KBM-7 (cell line): ENCODE measurements around the gene NAGLU.
"Not testable (repeated sequence)": the region's sequence is repeated elsewhere in the genome, so short reads cannot be mapped to it uniquely, and the experiment has no call there.

ENCODE experiments used
- DNase-seq: peaks from one replicate; pipeline ENCODE4 v3.0.0-alpha.2; 2015
- in situ Hi-C: fragments of 300-500 bp; cut with MboI; formaldehyde crosslinking; loops from 2 replicates; pipeline ENCODE4 v1.14.3; 2020; ENCODE audit warnings: low sequenced_read_pairs, low pct_unique_long_range_greater_than_20kb, mixed read lengths

NAGLU gene

GRCh38 chr17:42537156-42537805 lies 1.2 kb downstream of the NAGLU start:
- in situ Hi-C loops = no loop called here
- no peak for DNase-seq

GRCh38 chr17:42537826-42538451 lies 1.9 kb downstream of the NAGLU start:
- in situ Hi-C loops = no loop called here
- no peak for DNase-seq

- DNase-seq = no peak
- in situ Hi-C loops = no loop called here
These were observed 2.4 kb downstream of the NAGLU start for GRCh38 chr17:42538482-42538881.

GRCh38 chr17:42540558-42540957 lies 4.5 kb downstream of the NAGLU start:
- in situ Hi-C loops, DNase-seq: not testable (repeated sequence)

GRCh38 chr17:42541041-42541833 lies 5.2 kb downstream of the NAGLU start:
- DNase-seq = no peak
- in situ Hi-C loops = no loop called here

GRCh38 chr17:42543190-42544079 lies 7.4 kb downstream of the NAGLU start:
- DNase-seq = no peak
- in situ Hi-C loops = no loop called here

DNA sequence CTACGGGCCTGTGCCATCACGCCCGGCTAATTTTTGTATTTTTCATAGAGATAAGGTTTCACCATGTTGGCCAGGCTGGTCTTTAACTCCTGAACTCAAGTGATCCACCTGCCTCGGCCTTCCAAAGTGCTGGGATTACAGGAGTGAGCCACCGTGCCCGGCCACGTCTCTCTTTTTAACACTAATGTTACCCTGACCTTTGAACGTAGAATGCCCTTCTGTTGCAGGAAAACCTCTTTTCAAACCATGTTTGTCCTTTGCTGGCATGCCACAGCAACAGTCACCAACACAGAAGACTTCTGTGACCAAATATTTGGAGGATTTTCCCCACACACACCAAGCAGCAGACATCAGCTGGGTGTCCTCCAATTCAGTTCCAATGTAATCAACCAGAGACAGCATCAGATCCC lies 8.8 kb downstream of the NAGLU start:
- DNase-seq = no peak
- in situ Hi-C loops = no loop called here

DNA sequence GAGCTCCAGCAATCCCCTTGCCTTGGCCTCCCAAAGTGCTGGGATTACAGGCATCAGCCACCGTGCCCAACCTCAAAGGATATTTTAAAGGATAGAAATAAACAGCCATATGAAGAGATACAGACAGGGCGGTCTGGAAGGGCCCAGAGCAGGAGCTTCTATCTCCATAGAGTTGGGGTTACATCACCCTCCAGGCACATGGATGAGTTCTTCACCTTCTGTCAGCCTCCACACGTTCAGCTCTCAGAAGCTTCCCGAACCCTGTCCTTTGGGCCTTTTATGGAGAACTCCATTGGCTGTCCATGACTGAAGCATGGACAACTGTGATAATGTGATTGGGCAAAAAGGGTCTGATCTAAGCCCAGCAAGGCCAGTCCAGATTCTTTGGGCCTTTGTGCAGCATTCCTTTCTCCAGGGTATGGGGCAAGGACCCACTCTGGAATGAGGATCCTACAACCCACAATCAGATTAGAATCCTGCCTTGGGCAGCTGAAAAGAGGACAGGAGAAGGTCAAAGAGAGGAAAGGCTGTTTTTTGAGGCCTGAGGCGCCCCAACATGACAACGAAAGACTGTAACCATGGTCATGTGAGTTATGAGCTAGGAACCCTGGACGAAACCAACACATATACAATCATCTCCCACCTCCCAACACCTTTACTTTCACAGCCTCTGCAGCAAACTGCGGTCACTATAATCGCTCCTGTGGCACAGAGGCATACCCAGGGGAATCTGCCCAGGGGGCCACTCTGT lies 9.9 kb downstream of the NAGLU start:
- DNase-seq, in situ Hi-C loops: not testable (repeated sequence)

GRCh38 chr17:42547001-42547461 lies 11.0 kb downstream of the NAGLU start:
- no peak for DNase-seq
- in situ Hi-C loops = no loop called here

DNA sequence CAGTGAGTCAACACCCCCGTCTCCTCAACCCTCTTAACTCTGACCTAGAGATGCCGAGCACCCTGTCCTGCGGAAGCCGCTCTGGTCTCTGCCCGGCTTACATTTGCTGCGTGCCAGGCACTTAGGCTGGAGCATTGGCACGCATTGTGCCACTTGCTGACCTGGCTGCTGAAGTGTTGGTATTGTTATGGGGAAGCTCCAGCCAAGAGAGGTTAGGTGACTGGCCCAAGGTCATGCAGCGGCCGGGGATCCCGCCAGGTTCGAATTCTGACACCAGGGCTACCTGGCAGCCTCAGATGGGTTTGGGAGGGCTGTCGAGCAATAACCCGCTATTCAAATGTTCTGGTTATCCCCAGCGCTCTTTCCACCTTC lies 11.6 kb downstream of the NAGLU start:
- in situ Hi-C loops = no loop called here
- no peak for DNase-seq

DNA sequence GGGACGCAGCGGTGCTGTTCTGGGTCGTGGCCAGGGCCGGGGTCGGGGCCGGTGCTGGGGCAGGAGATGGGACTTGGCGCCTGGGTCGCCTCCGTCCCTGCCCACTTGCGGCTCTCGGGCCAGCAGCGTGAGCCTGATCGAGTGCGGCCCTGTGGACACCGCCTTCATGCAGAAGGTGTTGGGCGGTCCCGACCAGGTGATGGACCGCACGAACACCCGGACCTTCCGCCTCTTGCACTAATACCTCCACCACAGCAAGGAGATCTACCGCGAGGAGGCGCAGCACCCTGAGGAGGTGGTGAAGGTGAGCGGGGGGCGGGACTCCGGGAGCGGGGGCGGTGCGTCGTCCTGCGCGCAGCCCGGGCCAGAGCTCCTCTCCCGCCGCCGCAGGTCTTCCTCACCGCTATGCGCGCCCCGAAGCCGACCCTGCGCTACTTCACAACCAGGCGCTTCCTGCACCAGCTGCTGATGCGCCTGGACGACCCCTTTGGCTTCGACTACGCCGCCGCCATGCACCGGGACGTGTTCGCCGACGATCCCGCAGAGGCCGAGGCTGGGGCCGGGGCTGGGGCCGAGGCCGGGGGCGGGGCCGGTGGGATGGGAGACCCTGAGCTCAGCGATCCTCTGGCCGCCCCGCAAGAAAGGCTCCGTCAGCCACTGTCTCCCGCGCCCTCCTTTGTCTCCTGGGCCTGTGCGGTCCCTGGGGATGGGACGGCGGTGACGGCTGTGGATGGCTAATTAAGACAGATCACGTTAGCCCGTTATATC lies 12.2 kb downstream of the NAGLU start:
- in situ Hi-C loops = no loop called here
- no peak for DNase-seq

GRCh38 chr17:42548993-42549755 lies 13.1 kb downstream of the NAGLU start:
- DNase-seq = no peak
- in situ Hi-C loops = no loop called here

DNA sequence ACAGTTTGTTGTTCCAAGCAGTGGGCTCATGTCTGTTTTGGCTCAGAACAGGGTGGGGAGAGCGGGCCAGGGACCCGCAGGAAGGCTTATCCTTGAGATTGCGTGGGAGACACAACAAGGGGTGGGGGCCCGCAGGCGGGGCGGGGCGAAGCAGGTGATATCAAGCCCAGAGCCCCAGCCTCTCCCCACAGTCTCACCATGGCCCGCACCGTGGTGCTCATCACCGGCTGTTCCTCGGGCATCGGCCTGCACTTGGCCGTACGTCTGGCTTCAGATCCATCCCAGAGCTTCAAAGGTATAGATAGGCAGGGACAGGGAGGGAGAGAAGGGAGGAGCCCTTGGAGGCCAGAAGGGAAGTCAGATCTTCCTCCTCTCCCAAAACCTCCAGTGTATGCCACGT lies 16.7 kb downstream of the NAGLU start, which contains the start of gene HSD17B1:
Gene HSD17B1 (plus strand): TSS at position 188 of the 400 bp plus-strand sequence. CDS start 11 bp downstream, at position 199.
- in situ Hi-C loops, DNase-seq: not testable (repeated sequence)

DNA sequence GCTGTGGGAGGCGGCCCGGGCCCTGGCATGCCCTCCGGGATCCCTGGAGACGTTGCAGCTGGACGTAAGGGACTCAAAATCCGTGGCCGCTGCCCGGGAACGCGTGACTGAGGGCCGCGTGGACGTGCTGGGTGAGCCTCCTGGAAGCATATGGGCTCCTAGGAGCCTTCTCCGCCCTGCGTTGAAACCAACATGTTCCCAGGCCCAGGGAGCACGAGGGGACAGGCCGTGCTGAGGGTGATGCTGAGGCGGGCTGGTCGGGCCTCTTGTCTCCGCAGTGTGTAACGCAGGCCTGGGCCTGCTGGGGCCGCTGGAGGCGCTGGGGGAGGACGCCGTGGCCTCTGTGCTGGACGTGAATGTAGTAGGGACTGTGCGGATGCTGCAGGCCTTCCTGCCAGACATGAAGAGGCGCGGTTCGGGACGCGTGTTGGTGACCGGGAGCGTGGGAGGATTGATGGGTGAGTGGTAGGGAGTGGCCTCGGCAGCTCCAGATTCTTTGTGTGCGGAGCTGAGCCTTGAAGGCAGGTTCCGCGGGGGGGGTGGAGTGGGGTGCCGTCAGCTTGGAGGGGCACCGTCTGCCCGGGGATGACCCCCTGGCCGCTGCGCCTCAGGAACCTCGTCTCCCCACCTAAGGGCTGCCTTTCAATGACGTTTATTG lies 17.2 kb downstream of the NAGLU start:
- in situ Hi-C loops = no loop called here
- DNase-seq = no peak

- no peak for DNase-seq
- in situ Hi-C loops = no loop called here
These were observed 17.8 kb downstream of the NAGLU start for GRCh38 chr17:42553866-42554249.

- peak; percentile 85 for DNase-seq
- in situ Hi-C loops = no loop called here
These were observed 18.4 kb downstream of the NAGLU start for GRCh38 chr17:42554250-42555121.
